Measurements from ENCODE around the gene ARPC1B. TPM values are rescaled to one million over a fixed set of nuclear protein-coding genes. Genes with fewer than 3 reads are reported as not detected.

ARPC1B gene
- total RNA-seq, 1 donor from 2014 or later, result 9.5 TPM

- no peak overlapping the region for H3K4me3 Mint-ChIP-seq (ENCODE audit: unreplicated experiment)
- H3K27me3 Mint-ChIP-seq (ENCODE audit: unreplicated experiment), result no peaks in the 10 kb centered on the region
- no peaks in the 10 kb centered on the region for H3K4me1 Mint-ChIP-seq (ENCODE audit: low read depth, unreplicated experiment)
- peaks cover 9% of the 10 kb centered on the region for H3K36me3 Mint-ChIP-seq (ENCODE audit: unreplicated experiment)
- no peak for DNase-seq
- no peak for TF ChIP-seq CTCF (IDR thresholded peaks at IDR 0.05; ENCODE audit: partially characterized antibody, unreplicated experiment)
- no peak overlapping the region for H3K27ac Mint-ChIP-seq (ENCODE audit: unreplicated experiment)
- peaks cover 7% of the 10 kb centered on the region for H3K9me3 Mint-ChIP-seq (ENCODE audit: unreplicated experiment)
These were observed 11.7 kb upstream of the ARPC1B start for GRCh38 chr7:99362801-99363200.

DNA sequence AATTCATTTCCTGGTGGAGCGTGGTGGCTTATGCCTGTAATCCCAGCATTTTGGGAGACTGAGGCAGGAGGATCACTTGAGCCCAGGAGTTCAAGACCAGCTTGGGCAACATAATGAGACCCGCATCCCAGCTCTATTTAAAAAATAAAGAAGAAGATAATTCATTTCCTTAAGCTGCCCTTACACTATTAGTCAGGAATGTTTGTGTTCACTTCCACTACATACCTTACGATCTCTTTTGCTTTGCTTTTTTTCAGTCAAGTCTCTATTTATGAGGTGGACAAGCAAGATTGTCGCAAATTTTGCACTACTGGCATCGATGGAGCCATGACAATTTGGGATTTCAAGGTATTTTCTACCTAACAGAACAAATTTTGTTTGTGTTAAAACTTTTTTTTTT, 11.2 kb upstream of the ARPC1B start:
- Mint-ChIP-seq H3K4me1 (ENCODE audit: low read depth, unreplicated experiment) (no peaks in the 10 kb centered on the region), H3K9me3 (ENCODE audit: unreplicated experiment) (peaks cover 7% of the 10 kb centered on the region), H3K4me3 (ENCODE audit: unreplicated experiment) (no peak overlapping the region), H3K27ac (ENCODE audit: unreplicated experiment) (no peak overlapping the region), H3K36me3 (ENCODE audit: unreplicated experiment) (peaks cover 6% of the 10 kb centered on the region), H3K27me3 (ENCODE audit: unreplicated experiment) (no peaks in the 10 kb centered on the region)
- no peak for TF ChIP-seq CTCF (IDR thresholded peaks at IDR 0.05; ENCODE audit: partially characterized antibody, unreplicated experiment)
- DNase-seq, result no peak

GRCh38 chr7:99365318-99366141, 9.0 kb upstream of the ARPC1B start:
- Mint-ChIP-seq H3K4me1 (ENCODE audit: low read depth, unreplicated experiment) (no peaks in the 10 kb centered on the region), H3K9me3 (ENCODE audit: unreplicated experiment) (peaks cover 7% of the 10 kb centered on the region), H3K36me3 (ENCODE audit: unreplicated experiment) (peaks cover 6% of the 10 kb centered on the region), H3K27ac (ENCODE audit: unreplicated experiment) (no peak overlapping the region), H3K4me3 (ENCODE audit: unreplicated experiment) (no peak overlapping the region), H3K27me3 (ENCODE audit: unreplicated experiment) (no peaks in the 10 kb centered on the region)
- DNase-seq, result peak; percentile 55
- peak; percentile 36 for TF ChIP-seq CTCF (IDR thresholded peaks at IDR 0.05; ENCODE audit: partially characterized antibody, unreplicated experiment)

- DNase-seq, result no peak
- no peak overlapping the region for H3K4me3 Mint-ChIP-seq (ENCODE audit: unreplicated experiment)
- no peaks in the 10 kb centered on the region for H3K27me3 Mint-ChIP-seq (ENCODE audit: unreplicated experiment)
- H3K36me3 Mint-ChIP-seq (ENCODE audit: unreplicated experiment), result peaks cover 6% of the 10 kb centered on the region
- peaks cover 7% of the 10 kb centered on the region for H3K9me3 Mint-ChIP-seq (ENCODE audit: unreplicated experiment)
- H3K27ac Mint-ChIP-seq (ENCODE audit: unreplicated experiment), result no peak overlapping the region
- no peak for TF ChIP-seq CTCF (IDR thresholded peaks at IDR 0.05; ENCODE audit: partially characterized antibody, unreplicated experiment)
- H3K4me1 Mint-ChIP-seq (ENCODE audit: low read depth, unreplicated experiment), result no peaks in the 10 kb centered on the region
These were observed 7.9 kb upstream of the ARPC1B start for GRCh38 chr7:99366646-99367045.

DNA sequence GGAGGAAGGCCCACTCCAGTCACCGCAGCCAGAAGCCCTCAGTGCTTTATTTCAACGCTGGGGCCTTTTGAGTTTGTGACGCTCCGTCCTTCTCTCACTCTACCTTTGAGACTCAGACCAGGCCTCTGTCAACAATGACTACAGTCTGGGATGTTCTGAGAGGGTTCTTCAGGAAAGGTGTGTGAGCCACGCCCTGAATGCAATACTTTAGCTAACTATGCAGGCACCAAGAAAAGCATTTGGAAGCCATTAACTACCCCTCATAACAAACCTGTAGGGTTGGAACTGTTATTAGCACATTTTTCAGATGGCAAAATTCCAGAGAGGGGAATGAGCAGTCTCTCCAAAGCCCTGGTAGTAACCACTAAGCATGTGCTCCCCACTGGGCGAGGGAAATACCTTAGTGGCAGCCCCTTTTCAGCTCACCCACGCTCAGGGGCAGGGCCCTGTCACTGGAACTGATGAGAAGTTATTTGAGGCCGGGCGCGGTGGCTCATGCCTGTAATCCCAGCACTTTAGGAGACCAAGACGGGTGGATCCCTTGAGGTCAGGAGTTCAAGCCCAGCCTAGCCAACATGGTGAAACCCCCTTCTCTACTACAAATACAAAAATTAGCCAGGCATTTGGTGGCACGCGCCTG, 5.7 kb upstream of the ARPC1B start:
- Mint-ChIP-seq H3K27me3 (ENCODE audit: unreplicated experiment) (peaks cover 4% of the 10 kb centered on the region), H3K9me3 (ENCODE audit: unreplicated experiment) (peaks cover 9% of the 10 kb centered on the region), H3K36me3 (ENCODE audit: unreplicated experiment) (peaks cover 6% of the 10 kb centered on the region), H3K4me3 (ENCODE audit: unreplicated experiment) (no peak overlapping the region), H3K27ac (ENCODE audit: unreplicated experiment) (no peak overlapping the region), H3K4me1 (ENCODE audit: low read depth, unreplicated experiment) (no peaks in the 10 kb centered on the region)
- no peak for DNase-seq
- TF ChIP-seq CTCF (IDR thresholded peaks at IDR 0.05; ENCODE audit: partially characterized antibody, unreplicated experiment), result no peak
